ENCODE data around the gene GFM1.
A peak's percentile ranks its signal among the peaks of the same experiment; 100 is the strongest.

Gene GFM1

DNA sequence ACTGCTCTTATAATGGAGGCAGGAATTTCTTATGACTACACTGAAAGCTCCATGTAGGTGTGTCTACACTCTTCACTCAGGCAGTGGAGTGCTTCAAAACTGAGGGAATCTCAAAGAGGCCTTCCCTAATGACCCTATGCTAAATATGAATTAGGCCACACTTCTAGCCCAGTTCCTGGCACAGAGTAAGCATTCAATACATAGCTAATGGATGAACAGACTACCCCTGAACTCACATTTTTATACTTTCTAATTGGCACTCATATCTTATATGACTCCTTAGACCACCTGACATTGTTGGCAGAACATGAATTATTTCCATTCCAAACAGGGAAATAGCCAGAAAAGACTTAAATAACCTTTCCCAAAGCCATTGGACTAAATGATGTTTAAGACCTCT lies 84.5 kb downstream of the GFM1 start:
- DNase-seq, result no peak

DNA sequence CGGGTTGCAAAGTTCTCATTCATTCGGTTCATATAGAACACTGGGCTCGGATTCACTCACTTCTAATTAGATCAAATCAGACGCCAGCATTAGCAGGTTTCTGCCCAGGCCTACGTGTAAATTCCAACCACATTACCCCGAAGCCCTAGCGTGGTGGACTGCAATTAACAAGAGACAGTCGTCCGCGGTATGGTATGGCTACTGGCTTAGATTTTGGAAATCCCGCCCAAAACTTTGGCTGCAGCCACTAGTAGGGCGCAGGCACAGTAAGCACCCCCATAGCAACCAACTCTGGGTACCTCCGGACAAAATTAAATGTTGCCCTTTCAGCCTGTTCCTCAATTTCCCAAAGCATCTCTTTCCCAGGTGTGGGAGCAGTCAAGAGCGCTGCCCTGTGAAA lies 87.2 kb downstream of the GFM1 start:
- DNase-seq, result no peak

DNA sequence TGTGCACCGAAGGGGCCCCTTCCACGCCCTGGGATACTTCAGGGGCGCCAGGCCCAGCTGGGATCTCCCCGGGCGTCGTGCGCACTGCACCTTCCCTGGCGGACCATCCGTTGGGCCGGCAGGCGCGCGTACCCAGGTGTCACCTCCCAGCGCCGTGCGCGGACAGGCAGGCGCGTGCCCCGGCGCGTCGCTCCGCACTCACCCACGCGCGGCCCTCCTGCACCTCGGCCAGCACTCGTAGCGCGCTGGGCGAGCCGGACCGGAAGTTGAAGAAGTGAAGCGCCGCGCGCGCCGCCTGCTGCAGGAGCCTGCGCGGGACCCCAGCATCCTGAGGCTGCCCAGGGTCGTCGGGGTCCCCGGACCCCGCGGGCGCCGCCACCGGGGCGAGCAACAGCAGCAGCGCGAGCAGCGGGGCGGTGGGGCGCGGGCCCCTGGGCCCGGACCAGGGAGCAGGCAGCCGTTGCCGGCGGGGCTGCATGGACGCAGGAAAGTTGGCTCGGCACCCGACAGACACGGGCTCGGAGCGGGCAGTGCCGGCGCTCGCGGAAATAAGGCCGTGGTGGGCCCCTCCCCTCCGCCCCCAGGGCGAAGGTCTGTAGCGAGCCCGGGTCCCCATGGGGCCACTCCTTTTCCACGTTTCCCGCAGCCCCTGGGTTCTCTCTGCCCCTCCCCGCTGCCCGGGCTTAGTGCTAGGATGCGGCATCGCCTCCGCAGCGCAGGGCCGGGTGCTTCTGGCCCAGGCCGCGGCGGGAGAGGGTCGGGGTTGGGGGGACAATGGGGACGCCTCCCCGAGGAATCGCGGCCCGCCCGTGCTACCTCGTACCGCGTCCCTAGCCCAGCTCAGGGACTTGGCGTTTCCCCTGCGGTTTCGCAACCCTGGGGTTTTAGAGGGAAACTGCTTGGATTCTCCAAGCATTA lies 87.9 kb downstream of the GFM1 start, which contains the start of gene RARRES1:
RARRES1 (minus strand) TSS at position 520 of the 918 bp plus-strand sequence; CDS start at position 478, 42 bp downstream.
- DNase-seq, result peak; percentile 20

GRCh38 chr3:158732856-158733200 lies 88.5 kb downstream of the GFM1 start:
- DNase-seq, result no peak

- DNase-seq, result no peak
These were observed 89.3 kb downstream of the GFM1 start for GRCh38 chr3:158733656-158734055.

GRCh38 chr3:158735296-158736033 lies 91.1 kb downstream of the GFM1 start:
- DNase-seq, result no peak

- no peak for DNase-seq
These were observed 93.1 kb downstream of the GFM1 start for GRCh38 chr3:158737410-158737809.

- DNase-seq, result no peak
These were observed 93.8 kb downstream of the GFM1 start for GRCh38 chr3:158737976-158738615.

DNA sequence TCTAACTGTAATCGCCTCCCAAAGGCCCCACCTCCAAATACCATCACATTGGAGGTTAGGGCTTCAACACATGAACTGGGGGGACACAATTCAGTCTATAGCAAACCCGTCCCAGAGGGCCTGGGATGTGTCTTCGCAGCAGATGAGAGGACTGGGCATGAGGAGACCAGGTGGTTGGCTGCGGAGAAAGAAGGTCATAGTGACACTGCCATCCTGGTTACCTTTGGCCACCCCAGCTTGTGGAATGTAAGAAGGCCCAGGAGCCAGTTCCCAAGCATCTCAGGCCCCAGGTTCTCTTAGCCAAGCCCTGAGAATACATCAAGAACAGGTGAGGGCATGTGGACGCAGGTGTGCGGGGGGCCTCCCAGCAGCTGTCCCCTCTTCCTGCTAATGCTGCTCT lies 94.3 kb downstream of the GFM1 start:
- DNase-seq, result no peak

DNA sequence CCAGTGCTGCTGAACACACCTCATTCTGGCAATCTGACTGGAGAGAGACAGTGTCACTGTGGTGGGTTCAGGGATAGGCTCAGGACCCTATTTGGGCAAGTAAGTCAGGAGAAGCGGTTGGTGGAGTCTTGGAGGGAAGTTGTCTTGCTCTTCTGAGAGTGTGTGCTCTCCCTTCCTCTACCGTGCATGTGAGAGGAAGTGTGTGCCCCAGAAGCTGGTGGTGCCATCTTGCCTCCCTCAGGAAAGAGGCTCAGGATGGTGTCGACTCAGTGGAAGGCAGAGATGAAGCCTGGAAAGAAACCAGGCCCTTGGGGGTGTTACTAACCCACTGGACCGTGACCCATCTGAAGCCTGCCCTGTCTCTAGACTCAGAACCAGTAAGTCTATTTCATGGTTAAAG lies 94.8 kb downstream of the GFM1 start:
- DNase-seq, result no peak

- no peak for DNase-seq
These were observed 95.3 kb downstream of the GFM1 start for GRCh38 chr3:158739661-158740060.

Measured in cortex of kidney (tissue), 1 donor.